Activated CD4-positive, alpha-beta T cell treated with anti-CD3 and anti-CD28 coated beads, Interleukin-2, amount 50 U/mL, for 24 hours (primary cell): ENCODE measurements around the gene CD36.

Experiments
- DNase-seq, 2 donors: peaks; one replicate each; pipeline ENCODE4 v3.0.0-alpha.2; 2020; ENCODE audit warnings: low read depth in 1 of 2, low spot score in 1 of 2

The CD36 gene

DNA sequence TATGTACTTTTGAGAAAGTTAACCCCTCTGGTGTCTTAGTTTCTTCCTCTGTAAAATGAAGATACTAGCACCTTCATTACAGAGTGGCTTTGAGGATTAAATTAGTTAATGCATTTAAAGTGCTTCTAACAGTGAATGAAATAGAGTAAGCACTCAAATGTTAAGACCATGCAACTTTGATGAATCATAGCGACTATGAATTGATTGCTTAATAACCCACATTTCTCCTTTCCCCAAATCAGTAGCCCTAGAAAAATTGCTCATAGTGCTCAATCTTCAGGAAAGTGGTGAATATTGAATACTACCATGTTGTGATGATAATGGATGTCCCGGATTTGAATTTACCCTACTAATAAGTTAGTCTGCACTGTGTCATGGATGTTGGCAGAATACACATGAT is 48.1 kb downstream of the CD36 start:
- no peak for DNase-seq

DNA sequence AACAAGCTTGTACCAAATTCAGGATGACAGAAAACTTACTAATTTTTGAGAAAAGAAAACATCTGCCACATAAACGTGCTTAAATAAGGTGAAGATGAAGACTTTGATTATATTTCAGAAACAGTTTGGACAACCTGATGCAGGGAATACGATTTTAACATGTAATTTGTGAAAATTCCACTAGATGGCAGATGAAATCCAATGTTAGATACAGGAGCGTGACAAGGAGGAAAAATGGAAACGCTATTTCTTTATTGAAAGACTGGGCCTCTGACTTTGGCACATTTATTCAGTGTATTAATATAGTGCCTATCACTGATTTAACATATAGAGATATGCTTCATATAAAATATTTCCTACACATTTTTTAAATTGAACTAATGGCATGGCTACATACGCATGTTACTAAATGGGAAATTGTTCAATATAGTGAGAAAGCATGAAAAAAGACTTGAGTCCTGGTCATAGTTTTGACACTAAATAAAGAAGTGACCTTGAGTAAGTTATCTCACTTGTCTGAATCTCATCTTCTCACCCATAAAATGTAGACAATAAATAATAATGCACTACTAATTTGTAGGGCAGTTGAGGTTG is 60.7 kb downstream of the CD36 start:
- DNase-seq, result no peak

DNA sequence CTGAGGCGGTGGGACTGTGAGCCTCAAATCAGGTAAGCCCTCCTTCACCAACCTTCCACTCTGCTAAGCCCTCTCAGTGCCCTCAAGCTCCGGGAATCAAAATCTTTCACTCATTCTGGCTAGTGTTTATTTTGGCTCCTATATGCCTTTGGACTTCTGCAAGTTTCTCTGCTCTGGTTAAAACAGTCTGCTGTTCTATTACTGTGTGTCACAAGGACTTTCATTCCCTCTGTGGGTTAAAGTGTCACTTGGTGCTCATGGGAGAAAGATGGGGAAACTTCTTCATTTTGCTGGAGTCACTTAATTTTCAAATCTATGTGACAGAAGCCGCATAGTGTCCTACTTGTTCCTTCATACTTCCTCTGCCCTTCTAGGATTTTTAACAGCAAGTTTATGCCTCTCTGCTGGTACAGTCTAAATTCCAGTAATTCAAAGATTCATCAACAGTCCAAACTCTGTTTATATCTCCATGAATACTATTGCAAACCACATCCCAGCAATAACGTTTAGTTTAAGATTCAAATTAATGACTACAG is 61.3 kb downstream of the CD36 start:
- DNase-seq, result no peak

- no peak for DNase-seq
Measured at GRCh38 chr7:80703272-80703671, 64.8 kb downstream of the CD36 start.

DNA sequence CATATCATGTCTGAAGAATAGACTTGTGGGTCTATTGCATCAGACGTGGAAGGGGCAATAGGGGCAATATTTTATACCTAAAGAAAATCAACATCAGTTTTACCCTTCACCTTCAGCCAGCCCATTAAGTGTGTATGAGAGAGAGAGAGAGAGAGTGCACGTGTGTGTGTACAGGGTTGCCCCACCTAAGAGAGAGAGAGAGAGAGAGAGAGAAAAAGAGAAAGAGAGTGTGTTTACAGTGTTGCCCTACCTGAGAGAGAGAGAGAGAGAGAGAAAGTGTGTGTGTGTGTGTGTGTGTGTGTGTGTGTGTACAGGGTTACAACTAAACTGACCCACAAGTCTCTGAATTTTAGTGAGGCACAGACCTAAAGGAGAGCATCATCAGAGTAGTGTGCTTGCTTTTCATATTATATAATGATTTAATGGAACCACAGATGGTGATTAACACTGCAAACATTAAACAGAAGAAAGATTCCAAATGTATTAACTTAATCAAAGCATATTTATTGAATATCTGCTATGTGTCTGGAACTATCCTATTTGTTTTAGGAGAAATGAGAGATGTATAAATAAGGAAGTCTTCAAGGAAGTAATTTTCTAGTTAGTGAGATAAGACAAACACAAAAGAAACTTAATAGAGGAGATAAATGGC is 66.8 kb downstream of the CD36 start:
- no peak for DNase-seq

DNA sequence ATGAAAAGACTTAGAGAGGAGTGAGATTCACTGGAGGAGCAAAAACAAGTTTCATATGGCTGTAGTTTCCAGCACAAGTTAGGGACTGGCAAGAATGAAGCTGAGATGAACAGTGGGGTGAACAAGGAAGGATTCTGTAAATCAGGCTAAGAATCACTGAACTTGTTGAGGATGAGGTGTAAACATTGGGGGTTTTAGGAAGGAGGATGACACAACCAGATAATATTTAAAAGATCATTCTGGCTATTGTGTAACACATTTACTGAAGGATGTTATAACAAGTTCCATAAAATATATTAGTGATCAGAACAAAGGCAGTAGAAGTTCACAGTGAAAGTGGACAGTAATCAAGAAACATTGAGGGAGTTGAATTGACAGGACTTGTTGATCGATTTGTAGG is 68.9 kb downstream of the CD36 start:
- no peak for DNase-seq

- no peak for DNase-seq
Measured at GRCh38 chr7:80708123-80708522, 69.7 kb downstream of the CD36 start.

DNA sequence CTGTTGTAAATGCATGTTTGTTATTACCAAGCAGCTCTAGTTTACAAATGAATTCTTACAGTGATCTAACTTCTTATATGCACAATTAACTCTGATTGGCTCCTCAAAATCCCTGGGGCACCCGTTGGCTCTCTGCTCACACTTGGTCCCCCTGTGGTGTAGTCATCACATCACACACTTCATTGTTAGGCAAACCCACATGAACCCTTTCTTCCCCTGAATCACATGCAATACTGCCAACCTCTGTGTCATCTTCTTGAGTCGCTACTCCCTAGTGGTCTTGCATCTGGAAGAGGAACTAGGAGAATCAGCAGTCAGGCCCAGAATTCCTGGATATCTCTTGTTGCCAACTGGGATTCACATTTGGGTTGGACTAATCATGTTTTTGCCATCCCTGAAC is 73.1 kb downstream of the CD36 start:
- DNase-seq, result no peak

DNA sequence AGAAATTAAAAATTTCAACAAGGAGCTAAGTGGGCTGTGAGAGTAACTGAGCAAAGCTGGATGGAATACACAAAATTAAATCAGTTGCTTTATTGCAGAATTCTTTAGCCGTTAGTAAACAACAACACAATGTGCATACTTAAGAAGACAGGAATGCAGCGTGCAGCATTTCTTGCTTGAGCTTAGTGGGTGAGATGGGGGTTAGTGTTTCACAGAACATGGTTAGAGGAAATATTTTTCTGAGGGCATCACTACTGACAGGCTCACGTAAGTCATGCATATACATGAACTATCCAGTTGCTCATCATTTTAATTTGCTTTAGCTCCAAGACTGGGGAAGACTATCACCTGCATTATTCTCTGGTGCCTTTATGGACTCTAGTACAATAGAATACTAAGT is 80.8 kb downstream of the CD36 start:
- no peak for DNase-seq

- DNase-seq, result no peak
Measured at GRCh38 chr7:80720146-80720545, 81.7 kb downstream of the CD36 start.

DNA sequence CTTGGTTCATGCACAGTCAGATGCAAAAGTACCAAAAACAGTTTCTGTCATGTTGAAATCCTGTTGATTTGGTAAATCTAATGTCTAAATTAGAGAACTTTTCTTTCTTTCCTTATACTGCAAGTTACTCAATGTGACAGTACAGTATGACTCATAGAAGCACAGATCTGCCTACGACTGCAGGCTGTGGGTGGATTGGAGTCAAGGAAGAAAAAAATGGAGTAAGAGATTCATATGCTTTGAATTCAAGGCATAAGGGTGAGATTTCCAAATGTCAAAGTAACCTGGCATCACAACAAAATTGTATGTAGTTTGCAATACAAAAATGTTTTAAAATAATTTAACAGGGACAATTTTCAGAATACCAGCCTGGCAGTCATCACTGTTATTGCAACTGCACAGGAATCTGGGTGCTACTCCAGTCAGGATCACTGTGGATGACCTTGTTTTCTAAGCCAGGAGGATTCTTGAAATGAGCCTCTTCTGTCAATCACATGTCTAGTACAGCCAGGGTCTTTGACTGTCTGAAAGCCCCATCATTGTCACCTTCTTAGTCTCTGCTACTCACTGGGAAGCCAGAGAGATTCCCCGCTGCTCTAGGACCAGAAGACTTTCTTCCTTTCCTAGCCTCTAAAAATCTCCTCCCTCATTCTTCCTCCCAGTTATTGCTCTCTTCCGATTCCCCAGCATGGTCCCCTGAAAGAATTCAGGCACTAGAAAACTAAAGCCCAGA is 83.6 kb downstream of the CD36 start:
- DNase-seq, result no peak

DNA sequence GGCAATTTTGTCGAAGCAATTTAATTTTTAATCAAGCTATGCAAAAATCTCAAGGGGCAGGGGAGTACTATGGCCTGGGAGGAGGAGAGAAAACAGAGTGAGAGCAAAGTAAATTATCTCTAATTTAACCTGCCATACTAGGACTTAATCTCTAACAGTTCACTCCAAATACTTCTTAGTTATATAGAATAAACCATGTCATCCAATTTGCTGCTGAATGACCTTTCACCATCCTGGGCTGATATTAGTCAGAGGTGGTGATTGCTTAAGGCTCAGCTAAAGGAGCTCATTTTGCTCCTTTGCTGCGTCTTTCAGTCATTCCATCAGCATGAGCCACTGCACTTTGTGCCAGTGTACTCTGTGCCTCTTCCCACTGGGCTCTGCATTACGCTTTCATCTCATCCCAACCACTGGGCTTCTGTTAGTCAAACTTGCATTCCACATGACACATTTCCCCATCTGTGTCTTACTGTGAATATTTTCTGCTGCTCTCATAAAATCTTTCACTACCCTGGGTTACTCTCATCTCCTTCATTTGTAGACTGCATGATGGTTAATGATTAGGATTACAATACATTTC is 84.3 kb downstream of the CD36 start:
- DNase-seq, result no peak

GRCh38 chr7:80724249-80724871 is 85.9 kb downstream of the CD36 start:
- DNase-seq, result no peak

GRCh38 chr7:80725181-80725611 is 86.8 kb downstream of the CD36 start:
- no peak for DNase-seq
